HG03196 (cell line): ENCODE measurements around the gene SEL1L.
"Not testable (repeated sequence)": the region's sequence is repeated elsewhere in the genome, so short reads cannot be mapped to it uniquely, and the experiment has no call there.

Experiments
- ATAC-seq: cut with Tn5 transposase; IDR thresholded peaks from one replicate; pipeline ENCODE4 v1.9.1; 2021; ENCODE audit not compliant: unreplicated experiment

Gene SEL1L

DNA sequence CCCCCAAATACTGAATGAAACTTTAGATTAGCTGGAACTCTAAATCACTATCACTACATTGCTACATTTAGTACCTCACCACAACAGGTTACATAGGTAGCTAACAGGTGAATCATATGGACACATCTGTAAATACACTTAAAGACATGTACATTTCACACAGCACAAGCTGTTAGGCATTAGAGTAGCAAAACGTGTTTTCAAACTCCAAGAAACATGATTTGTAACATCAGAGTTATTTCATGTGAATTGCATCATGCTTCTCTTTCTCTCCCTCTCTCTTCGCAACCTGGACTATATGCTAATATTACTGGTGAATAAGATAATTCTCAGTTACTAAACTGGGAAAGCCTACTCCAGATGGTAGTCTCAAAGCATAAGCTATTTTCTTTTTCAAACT is 4.3 kb downstream of the SEL1L start:
- no peak for ATAC-seq

- ATAC-seq: no peak
Observed at GRCh38 chr14:81525129-81525528, 8.5 kb downstream of the SEL1L start.

DNA sequence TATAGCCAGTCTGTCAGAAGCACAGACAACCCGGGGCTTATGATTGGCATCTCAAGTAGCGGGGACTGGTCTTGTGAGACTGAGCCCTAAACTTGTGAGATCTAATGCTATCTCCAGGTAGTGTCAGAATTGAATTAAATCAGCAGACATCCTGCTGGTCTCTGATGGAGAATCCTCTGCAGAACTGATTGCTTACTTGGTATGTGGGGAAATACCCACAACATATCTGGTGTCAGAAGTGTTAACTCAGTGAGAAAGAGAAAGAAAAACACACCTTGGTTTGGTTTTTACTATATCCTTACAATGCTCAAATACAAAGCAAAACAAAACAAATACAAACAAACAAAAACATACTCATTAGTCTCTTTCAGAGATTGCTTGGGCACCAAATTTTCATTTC is 10.0 kb downstream of the SEL1L start:
- peak; percentile 63 for ATAC-seq

DNA sequence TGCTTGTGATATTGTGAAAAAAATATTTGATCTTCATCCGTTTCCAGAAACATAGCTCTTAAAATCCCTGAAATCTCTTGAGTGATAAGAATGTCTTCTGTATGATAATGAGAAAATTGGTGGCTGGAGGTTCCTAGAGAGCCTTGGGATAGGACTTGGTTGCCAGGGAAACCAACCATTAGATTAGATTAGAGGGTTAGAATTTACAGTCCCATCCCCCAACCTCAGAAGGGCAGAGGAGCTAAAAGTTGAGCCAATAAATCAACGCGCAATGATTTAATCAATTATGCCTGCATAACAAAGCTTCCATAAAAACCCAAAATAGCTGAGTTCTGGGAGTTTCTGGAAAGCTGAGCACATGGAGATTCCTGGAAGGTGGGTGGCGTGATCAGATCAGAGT is 10.6 kb downstream of the SEL1L start:
- ATAC-seq: no peak

DNA sequence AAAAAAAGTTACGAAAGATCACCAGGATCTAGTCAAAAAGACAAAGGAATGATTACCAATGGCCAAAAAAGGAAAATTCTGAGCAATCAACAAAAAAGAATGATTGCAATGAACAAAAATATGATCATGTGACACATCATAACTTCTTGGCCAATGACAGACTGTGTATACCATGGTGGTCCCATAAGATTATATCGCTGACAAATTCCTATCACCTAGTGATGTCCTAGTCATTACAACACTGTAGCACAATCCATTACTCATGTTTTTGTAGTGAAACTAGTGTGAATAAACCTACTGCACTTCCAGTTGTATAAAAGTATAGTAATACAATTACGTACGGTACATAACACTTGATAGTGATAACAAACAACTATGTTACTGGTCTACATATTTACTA is 12.3 kb downstream of the SEL1L start:
- no peak for ATAC-seq

DNA sequence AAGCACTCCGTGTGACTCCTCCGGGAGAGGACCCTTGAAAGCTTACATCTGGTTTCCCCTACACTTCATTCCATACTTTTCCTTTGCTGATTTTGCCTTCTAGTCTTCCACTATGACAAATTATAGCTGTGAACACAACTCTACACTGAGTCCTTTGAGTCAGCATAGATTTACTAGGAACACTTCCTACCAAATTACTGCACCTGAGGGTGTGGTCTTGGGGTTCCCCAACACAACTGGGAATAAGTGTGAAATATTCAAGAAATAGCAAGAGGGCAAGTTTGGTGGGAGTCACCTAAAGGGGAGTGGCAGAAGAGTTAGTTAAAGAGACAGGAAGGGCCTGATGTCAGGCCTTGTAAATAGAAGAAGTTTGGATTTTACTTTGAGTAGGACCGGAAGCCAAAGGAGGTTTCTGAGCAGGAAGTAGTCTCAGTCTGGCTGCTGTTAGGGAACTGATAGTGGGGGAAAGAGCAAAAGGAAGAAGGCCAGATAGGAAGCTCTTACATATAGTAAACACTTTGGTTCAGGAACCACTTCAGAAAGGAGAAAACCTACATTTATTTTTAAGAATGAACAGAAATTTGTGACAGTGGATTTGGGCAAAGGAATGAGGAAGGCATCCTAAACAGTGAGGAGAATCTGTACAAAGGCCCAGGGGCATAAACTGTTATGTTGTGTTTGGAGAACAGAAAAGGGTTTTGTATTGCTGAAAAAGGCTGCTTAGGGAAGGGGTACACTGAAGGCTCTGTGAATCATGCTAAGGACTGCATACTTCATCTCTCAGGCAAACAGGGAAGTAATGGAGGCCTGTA is 14.2 kb downstream of the SEL1L start:
- peak; percentile 81 for ATAC-seq

DNA sequence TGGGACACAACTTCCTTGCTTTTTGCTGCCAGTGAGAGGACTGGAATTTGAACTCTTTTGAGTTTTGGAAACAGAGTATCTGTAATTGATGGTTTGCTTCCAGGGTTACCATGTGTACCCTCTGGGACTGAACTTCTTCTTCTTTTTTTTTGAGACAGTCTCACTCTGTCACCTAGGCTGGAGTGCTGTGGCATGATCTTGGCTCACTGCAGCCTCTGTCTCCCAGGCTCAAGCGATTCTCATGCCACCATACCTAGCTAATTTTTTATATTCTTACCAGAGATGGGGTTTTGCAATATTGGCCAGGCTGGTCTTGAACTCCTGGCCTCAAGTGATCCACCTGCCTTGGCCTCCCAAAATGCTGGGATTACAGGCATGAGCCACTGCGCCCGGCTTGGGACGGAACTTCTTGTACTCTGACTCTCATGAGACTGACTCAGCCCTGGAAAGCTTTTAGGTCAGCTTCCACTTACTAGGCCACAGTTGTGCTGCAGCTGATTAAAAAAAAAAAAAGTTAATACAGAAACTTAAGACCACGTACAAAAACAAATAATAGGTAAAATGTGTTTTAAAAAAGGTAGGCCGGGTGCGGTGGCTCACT is 15.8 kb downstream of the SEL1L start:
- ATAC-seq: no peak

DNA sequence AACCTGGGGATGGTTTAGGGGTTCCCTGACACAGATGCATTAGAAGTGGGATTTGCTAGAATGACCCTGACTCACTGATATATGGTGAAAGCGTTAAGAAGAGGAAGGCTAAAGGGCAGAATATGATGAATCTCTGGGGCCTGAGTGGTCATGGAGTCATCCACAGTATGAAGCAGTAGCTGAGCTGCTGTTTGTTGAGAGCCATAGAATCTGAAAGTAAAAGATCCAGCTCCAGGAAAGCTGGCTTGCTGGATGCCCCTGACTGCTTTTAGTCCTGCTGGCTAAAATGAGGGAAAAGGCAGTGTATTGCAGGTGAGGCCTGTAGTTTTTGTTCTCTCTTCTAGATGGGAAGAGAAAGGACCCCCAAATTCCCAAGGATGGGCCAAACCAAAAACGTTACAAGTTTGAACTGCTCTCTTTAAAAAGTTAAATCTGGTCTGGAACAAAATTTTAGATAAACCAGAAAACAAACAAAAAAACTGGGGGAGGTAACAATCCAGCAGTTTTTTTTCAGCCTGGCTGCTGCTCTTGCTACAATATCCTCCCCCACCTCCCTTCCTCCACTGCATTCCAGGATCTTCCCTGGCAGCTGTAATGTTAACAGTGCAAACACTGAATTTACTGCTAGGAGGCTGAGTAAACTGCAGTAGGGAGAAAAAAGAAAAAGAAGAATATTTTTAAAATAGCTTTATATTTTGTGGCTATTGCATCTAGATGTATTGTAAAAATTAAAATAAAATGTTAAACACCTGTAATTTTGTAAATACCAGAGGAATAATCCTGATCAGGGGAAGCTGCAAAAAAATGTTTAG is 16.5 kb downstream of the SEL1L start:
- ATAC-seq: no peak

DNA sequence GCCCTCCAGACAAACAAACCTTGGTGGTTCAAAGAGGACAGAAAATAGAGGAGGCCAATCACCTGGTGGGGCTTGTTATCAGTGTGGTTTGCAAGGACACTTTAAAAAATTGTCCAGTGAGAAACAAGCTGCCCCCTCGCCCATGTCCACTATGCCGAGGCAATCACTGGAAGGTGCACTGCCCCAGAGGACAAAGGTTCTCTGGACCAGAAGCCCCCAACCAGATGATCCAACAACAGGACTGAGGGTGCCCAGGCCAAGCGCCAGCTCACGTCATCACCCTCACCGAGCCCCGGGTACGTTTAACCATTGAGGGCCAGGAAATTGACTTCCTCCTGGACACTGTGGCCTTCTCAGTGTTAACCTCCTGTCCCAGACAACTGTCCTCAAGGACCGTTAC is 17.7 kb downstream of the SEL1L start:
- ATAC-seq: not testable (repeated sequence)

DNA sequence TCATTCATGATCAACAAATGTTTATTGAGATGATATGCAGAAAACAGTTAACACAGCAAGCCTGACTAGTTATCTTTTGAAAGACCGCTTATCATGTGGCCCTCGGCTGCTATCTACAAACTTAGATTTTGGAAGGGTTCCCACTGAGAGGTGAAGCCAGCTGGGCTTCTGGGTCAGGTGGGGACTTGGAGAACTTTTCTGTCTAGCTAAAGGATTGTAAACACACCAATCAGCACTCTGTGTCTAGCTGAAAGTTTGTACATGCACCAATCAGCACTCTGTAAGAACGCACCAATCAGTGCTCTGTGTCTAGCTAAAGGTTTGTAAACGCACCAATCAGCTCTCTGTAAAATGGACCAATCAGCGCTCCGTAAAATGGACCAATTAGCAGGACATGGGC is 20.8 kb downstream of the SEL1L start:
- not testable (repeated sequence) for ATAC-seq

DNA sequence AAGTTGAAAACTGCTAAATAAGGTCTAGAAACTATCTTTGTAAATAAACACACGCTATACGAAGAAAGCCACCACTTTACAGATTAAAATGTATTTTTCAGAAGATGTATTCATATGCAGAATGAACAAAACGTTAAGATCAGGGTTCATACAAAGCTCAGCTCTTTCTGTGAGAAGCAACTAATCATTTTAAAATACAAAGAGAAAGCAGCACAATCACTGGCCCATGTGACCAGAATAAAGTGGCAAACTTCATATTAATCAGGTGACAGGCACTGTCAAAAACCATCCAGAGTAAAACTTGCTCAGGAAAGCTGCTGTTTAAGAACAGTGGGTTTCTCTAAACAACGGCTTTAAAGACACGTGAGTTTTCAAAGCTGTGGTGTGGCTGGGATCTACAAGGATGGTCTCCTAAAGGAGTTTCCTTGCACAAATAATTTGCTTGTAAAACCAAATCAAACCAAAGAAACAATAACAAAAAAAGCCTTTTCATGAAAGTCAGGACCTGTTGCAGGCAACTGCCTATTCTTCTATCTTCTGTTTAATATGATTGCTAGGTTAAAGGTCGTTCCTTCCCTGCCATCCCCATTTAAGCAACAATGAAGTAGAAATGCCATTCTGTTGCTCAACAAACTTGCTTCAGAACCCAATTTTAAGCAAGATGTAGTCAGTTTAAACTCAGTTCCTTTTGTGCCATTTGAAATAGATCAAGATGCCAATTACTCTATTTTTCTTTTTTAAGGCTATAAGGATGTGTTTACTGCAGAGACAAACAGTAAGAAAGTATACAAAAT is 22.3 kb downstream of the SEL1L start:
- no peak for ATAC-seq

GRCh38 chr14:81509838-81510452 is 23.7 kb downstream of the SEL1L start:
- ATAC-seq: no peak

GRCh38 chr14:81509321-81509720 is 24.3 kb downstream of the SEL1L start:
- no peak for ATAC-seq

DNA sequence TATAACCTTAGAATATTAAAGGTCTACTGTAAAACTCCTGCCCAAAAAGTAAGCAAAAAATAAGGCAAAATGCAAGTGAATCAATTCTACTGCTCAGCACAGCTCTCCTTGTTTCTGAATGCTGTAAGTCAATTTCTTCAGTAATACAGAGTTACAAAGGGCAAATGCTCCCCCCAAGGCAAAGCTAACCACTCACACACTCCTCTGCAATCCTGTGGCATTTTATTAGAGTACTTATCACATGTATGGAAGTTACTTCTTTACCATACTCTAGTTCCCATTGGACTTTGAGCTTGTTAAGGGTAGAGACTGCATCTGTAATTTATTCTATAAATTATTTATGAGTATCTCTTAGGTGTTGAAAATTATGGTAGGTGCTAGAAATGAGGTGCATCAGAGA is 27.2 kb downstream of the SEL1L start:
- no peak for ATAC-seq

DNA sequence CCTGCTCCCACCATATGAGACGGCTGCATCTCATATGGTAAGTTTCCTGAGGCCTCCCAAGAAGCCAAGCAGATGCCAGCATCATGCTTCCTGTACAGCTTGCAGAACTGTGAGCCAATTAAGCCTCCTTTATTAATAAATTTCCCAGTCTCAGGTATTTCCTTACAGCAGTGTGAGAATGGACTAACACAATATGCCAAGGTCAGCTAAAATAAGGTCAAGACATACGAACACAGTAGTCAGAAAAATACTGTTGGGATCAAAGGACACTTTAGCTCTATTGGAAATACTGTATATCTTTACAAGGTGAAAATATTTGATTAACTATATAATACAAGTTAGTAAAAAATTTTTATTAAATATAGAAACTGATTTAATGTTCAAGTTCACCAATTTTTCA is 28.8 kb downstream of the SEL1L start:
- ATAC-seq: no peak

DNA sequence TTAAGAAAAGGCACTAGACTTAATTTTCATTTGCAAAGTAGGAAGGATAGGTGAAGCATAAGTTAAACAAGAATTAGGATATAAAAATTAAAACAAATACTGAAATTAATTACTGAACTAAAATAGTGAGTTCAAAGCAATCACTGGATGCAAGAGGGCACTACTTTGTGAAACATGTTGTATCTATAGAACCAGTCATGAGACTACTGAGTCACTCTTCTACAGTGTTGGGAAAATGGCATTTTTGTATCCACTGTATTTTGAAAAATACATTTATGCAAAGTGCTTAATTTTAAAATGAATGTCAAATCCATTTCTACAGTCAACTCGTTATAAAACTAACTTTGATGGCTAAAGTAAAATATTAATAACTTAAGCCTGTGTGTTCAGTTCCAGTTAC is 47.9 kb downstream of the SEL1L start:
- ATAC-seq: no peak

DNA sequence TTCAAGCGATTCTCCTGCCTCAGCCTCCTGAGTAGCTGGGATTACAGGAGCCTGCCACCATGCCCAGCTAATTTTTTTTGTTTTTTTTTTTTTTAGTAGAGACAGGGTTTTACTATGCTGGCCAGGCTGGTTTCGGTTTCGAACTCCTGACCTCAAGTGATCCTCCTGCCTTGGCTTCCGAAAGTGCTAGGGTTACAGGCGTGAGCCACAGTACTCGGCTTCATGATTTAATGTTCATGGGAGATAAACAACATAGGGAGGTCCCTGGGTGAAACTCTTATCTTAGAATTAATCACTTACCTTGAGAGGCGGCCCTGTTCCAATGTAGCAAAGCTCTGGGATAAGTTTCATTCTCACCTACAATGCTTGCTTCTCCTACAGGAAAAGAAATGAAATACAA is 48.3 kb downstream of the SEL1L start:
- peak; percentile 96 for ATAC-seq

DNA sequence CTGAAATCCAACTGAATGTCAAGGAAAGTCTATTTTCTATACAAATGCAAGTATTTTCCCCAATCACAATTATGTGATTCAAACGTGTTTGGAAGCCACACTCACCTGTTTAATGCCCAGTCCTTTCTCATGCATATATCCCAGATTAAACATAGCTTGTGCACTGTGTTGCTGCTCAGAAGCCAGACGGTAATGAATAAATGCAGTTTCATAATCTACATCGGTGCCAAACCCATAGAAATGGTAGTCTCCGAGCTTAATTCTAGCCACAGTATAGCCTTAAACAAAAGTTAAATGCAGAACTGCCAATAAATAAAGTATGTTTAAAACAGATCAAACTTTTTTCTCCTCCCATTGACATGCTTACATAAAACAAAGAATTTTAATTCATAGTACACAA is 49.5 kb downstream of the SEL1L start:
- ATAC-seq: no peak

DNA sequence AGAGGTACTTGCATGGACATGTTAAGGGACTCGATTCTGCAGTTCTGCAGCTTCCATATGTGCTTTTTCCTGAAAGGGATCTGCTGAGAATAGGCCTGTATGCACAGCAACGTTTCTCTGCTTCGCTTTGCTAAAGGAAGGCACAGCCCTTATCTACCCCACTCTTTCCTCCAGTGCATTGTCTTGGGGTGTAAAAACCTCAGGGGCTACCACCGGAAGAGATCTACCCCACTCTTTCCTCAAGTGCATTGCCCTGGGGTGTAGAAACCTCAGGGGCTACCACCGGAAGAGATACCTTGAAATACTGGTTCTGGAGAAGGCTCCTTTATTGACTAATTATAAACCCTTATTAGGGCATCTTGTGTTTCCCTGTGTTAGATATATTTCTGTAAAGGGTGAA is 52.9 kb downstream of the SEL1L start:
- ATAC-seq: no peak

- ATAC-seq: no peak
Observed at GRCh38 chr14:81478446-81478845, 55.2 kb downstream of the SEL1L start.

GRCh38 chr14:81476816-81477215 is 56.8 kb downstream of the SEL1L start:
- ATAC-seq: no peak
